Fibroblast of mammary gland (primary cell): ENCODE measurements around the gene TP73.

Experiments used
- DNase-seq: peaks from one replicate; pipeline ENCODE4 v3.0.0-alpha.2; 2010; ENCODE audit warnings: low read depth
- H3K4me3 ChIP-seq: 2 replicates; pipeline ENCODE4 v1.5.1; 2011; ENCODE audit warnings: low read depth, mild to moderate bottlenecking, low read length, moderate library complexity; ENCODE audit not compliant: control insufficient read depth
- CTCF ChIP-seq: conservative IDR thresholded peaks from 2 replicates; pipeline ENCODE4 v1.5.1; 2011; ENCODE audit warnings: low read depth, low read length, inconsistent platforms; ENCODE audit not compliant: control insufficient read depth, insufficient read depth

TP73 gene

GRCh38 chr1:3611170-3612019, 40.9 kb upstream of the TP73 start, which contains the start of gene MEGF6:
Gene MEGF6, minus strand, starts transcription at chr1:3611508. Its CDS starts 240 bp downstream, at chr1:3611268.
- no peak within 1 kb of the TSS for H3K4me3 ChIP-seq
- no peak for DNase-seq
- TF ChIP-seq CTCF = no peak

GRCh38 chr1:3612123-3612522, 40.2 kb upstream of the TP73 start:
- TF ChIP-seq CTCF = no peak
- no peak overlapping the region for H3K4me3 ChIP-seq
- DNase-seq = no peak

- TF ChIP-seq CTCF = peak; percentile 53
- DNase-seq = no peak
- no peak overlapping the region for H3K4me3 ChIP-seq
These were observed 37.3 kb upstream of the TP73 start for GRCh38 chr1:3614755-3615742.

- H3K4me3 ChIP-seq = no peak overlapping the region
- DNase-seq = no peak
- no peak for TF ChIP-seq CTCF
These were observed 35.5 kb upstream of the TP73 start for GRCh38 chr1:3616861-3617260.

GRCh38 chr1:3617806-3618345, 34.4 kb upstream of the TP73 start:
- no peak for TF ChIP-seq CTCF
- DNase-seq = no peak
- H3K4me3 ChIP-seq = no peak overlapping the region

- H3K4me3 ChIP-seq = no peak overlapping the region
- TF ChIP-seq CTCF = no peak
- DNase-seq = no peak
These were observed 33.8 kb upstream of the TP73 start for GRCh38 chr1:3618531-3618880.
